ENCODE measurements around the gene SLIT3.

SLIT3 gene

GRCh38 chr5:169280696-169281095, 20.2 kb downstream of the SLIT3 start:
- H3K4me3 ChIP-seq (ENCODE audit: low read depth, low read length), result no peak overlapping the region
- TF ChIP-seq CTCF (IDR thresholded peaks at IDR 0.05; ENCODE audit: low read depth, low read length), result no peak

GRCh38 chr5:169280286-169280685, 20.7 kb downstream of the SLIT3 start:
- no peak for TF ChIP-seq CTCF (IDR thresholded peaks at IDR 0.05; ENCODE audit: low read depth, low read length)

GRCh38 chr5:169279125-169279524, 21.8 kb downstream of the SLIT3 start:
- H3K4me3 ChIP-seq (ENCODE audit: low read depth, low read length), result no peak overlapping the region
- TF ChIP-seq CTCF (IDR thresholded peaks at IDR 0.05; ENCODE audit: low read depth, low read length), result no peak

More at GRCh38 chr5:169280286-169280685, 20.7 kb downstream of the SLIT3 start:
- no peak overlapping the region for H3K4me3 ChIP-seq (ENCODE audit: low read depth, low read length)

GRCh38 chr5:169273881-169274280, 27.1 kb downstream of the SLIT3 start:
- no peak overlapping the region for H3K4me3 ChIP-seq (ENCODE audit: low read depth, low read length)
- TF ChIP-seq CTCF (IDR thresholded peaks at IDR 0.05; ENCODE audit: low read depth, low read length), result no peak

GRCh38 chr5:169273451-169273850, 27.5 kb downstream of the SLIT3 start:
- no peak overlapping the region for H3K4me3 ChIP-seq (ENCODE audit: low read depth, low read length)
- no peak for TF ChIP-seq CTCF (IDR thresholded peaks at IDR 0.05; ENCODE audit: low read depth, low read length)

- no peak overlapping the region for H3K4me3 ChIP-seq (ENCODE audit: low read depth, low read length)
- TF ChIP-seq CTCF (IDR thresholded peaks at IDR 0.05; ENCODE audit: low read depth, low read length), result no peak
Observed at GRCh38 chr5:169272731-169273427, 28.1 kb downstream of the SLIT3 start.

GRCh38 chr5:169272111-169272510, 28.8 kb downstream of the SLIT3 start:
- no peak overlapping the region for H3K4me3 ChIP-seq (ENCODE audit: low read depth, low read length)
- no peak for TF ChIP-seq CTCF (IDR thresholded peaks at IDR 0.05; ENCODE audit: low read depth, low read length)

All from WI38 (cell line).